ENCODE measurements around the gene PRR36.
"Not testable (repeated sequence)": the region's sequence is repeated elsewhere in the genome, so short reads cannot be mapped to it uniquely, and the experiment has no call there.

The PRR36 gene

DNA sequence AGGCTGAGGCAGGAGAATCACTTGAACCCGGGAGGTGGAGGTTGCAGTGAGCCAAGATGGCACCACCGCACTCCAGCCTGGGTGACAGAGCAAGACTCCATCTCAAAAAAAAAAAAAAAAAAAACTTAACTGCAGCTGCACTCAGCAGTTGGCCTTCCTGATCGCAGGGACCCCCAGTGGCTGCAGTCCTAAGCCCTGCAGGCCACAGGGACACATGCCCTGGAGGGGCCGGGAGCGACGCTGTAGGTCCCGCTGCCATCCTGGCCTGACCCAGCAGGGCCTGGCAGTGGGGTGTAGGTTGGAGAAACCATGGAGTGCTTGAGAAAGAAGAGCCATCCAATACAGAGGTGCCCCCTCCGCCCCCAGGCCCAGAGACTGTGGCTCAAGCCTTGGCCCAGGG is 15.1 kb downstream of the PRR36 start:
- H3K27ac ChIP-seq (ENCODE audit: insufficient read depth, low read length, poor library complexity, severe bottlenecking); H3K9me3 ChIP-seq (ENCODE audit: control insufficient read depth, low read length); H3K4me3 ChIP-seq (ENCODE audit: insufficient read depth, low read depth, low read length, poor library complexity, severe bottlenecking); H3K36me3 ChIP-seq (ENCODE audit: control insufficient read depth, insufficient read depth, low read length); DNase-seq; H3K27me3 ChIP-seq (replicated peaks; ENCODE audit: control insufficient read depth, insufficient read depth, low read length, poor library complexity, severe bottlenecking): not testable (repeated sequence)
- H3K4me1 ChIP-seq (ENCODE audit: control insufficient read depth, insufficient read depth, low read length, poor library complexity, severe bottlenecking): peaks cover 12% of the 10 kb centered on the region

GRCh38 chr19:7858109-7858770 is 15.9 kb downstream of the PRR36 start:
- no peak overlapping the region for H3K27ac ChIP-seq (ENCODE audit: insufficient read depth, low read length, poor library complexity, severe bottlenecking)

GRCh38 chr19:7857727-7858108 is 16.5 kb downstream of the PRR36 start:
- no peak for DNase-seq
- peaks cover 18% of the 10 kb centered on the region for H3K4me1 ChIP-seq (ENCODE audit: control insufficient read depth, insufficient read depth, low read length, poor library complexity, severe bottlenecking)

More at GRCh38 chr19:7858109-7858770, 15.9 kb downstream of the PRR36 start:
- Histone ChIP-seq H3K4me3 (ENCODE audit: insufficient read depth, low read depth, low read length, poor library complexity, severe bottlenecking) (no peak overlapping the region), H3K27me3 (replicated peaks; ENCODE audit: control insufficient read depth, insufficient read depth, low read length, poor library complexity, severe bottlenecking) (no peaks in the 10 kb centered on the region), H3K9me3 (ENCODE audit: control insufficient read depth, low read length) (no peaks in the 10 kb centered on the region), H3K4me1 (ENCODE audit: control insufficient read depth, insufficient read depth, low read length, poor library complexity, severe bottlenecking) (peaks cover 16% of the 10 kb centered on the region), H3K36me3 (ENCODE audit: control insufficient read depth, insufficient read depth, low read length) (no peaks in the 10 kb centered on the region)
- no peak for DNase-seq

GRCh38 chr19:7856679-7857663 is 17.2 kb downstream of the PRR36 start:
- no peak overlapping the region for H3K27ac ChIP-seq (ENCODE audit: insufficient read depth, low read length, poor library complexity, severe bottlenecking)
- H3K36me3 ChIP-seq (ENCODE audit: control insufficient read depth, insufficient read depth, low read length): no peaks in the 10 kb centered on the region
- no peak overlapping the region for H3K4me3 ChIP-seq (ENCODE audit: insufficient read depth, low read depth, low read length, poor library complexity, severe bottlenecking)
- no peak for DNase-seq
- no peaks in the 10 kb centered on the region for H3K9me3 ChIP-seq (ENCODE audit: control insufficient read depth, low read length)
- H3K4me1 ChIP-seq (ENCODE audit: control insufficient read depth, insufficient read depth, low read length, poor library complexity, severe bottlenecking): peaks cover 13% of the 10 kb centered on the region
- no peaks in the 10 kb centered on the region for H3K27me3 ChIP-seq (replicated peaks; ENCODE audit: control insufficient read depth, insufficient read depth, low read length, poor library complexity, severe bottlenecking)

More at GRCh38 chr19:7857727-7858108, 16.5 kb downstream of the PRR36 start:
- no peaks in the 10 kb centered on the region for H3K27me3 ChIP-seq (replicated peaks; ENCODE audit: control insufficient read depth, insufficient read depth, low read length, poor library complexity, severe bottlenecking)
- no peaks in the 10 kb centered on the region for H3K9me3 ChIP-seq (ENCODE audit: control insufficient read depth, low read length)
- H3K4me3 ChIP-seq (ENCODE audit: insufficient read depth, low read depth, low read length, poor library complexity, severe bottlenecking): no peak overlapping the region
- H3K27ac ChIP-seq (ENCODE audit: insufficient read depth, low read length, poor library complexity, severe bottlenecking): no peak overlapping the region
- H3K36me3 ChIP-seq (ENCODE audit: control insufficient read depth, insufficient read depth, low read length): no peaks in the 10 kb centered on the region

GRCh38 chr19:7856109-7856591 is 18.0 kb downstream of the PRR36 start:
- Histone ChIP-seq H3K4me3 (ENCODE audit: insufficient read depth, low read depth, low read length, poor library complexity, severe bottlenecking) (no peak overlapping the region), H3K27me3 (replicated peaks; ENCODE audit: control insufficient read depth, insufficient read depth, low read length, poor library complexity, severe bottlenecking) (no peaks in the 10 kb centered on the region), H3K9me3 (ENCODE audit: control insufficient read depth, low read length) (no peaks in the 10 kb centered on the region), H3K4me1 (ENCODE audit: control insufficient read depth, insufficient read depth, low read length, poor library complexity, severe bottlenecking) (peaks cover 6% of the 10 kb centered on the region), H3K27ac (ENCODE audit: insufficient read depth, low read length, poor library complexity, severe bottlenecking) (no peak overlapping the region), H3K36me3 (ENCODE audit: control insufficient read depth, insufficient read depth, low read length) (no peaks in the 10 kb centered on the region)
- DNase-seq: no peak

DNA sequence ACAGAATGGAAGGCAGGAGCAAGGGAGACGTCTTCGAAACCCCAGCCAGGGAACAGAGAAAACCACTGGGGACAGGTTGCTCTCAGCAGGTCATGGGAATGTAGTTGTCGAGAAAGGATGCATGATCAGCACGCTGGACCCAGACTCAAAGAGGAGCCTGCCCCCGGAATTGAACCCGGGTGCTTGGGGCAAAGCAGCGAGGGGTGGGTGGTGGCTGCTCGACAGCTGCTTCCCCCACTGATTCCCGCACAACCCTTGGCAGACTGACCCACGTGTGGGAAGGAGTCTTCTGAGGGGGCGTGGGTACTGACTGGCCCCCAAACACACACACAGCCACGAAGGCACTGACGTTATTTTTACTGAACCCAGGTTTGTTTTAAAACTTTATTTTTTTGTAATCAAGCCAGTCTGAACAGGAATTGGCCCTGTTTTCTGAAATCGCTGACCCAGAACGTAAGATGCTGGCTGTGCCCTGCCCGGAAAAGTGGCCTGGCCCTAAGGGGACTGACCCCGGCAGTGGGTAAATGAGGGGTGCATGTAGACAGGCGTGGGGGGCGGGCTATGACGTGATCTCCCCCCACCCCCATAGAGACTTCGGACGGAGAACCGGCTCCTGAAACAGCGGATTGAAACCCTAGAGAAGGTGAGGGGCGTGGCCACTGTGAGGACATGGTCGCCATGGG is 18.6 kb downstream of the PRR36 start:
- Histone ChIP-seq H3K27ac (ENCODE audit: insufficient read depth, low read length, poor library complexity, severe bottlenecking) (no peak overlapping the region), H3K4me3 (ENCODE audit: insufficient read depth, low read depth, low read length, poor library complexity, severe bottlenecking) (no peak overlapping the region), H3K27me3 (replicated peaks; ENCODE audit: control insufficient read depth, insufficient read depth, low read length, poor library complexity, severe bottlenecking) (no peaks in the 10 kb centered on the region), H3K4me1 (ENCODE audit: control insufficient read depth, insufficient read depth, low read length, poor library complexity, severe bottlenecking) (peaks cover 6% of the 10 kb centered on the region), H3K9me3 (ENCODE audit: control insufficient read depth, low read length) (no peaks in the 10 kb centered on the region), H3K36me3 (ENCODE audit: control insufficient read depth, insufficient read depth, low read length) (no peaks in the 10 kb centered on the region)
- DNase-seq: no peak

- H3K36me3 ChIP-seq (ENCODE audit: control insufficient read depth, insufficient read depth, low read length): no peaks in the 10 kb centered on the region
- H3K9me3 ChIP-seq (ENCODE audit: control insufficient read depth, low read length): no peaks in the 10 kb centered on the region
- peaks cover 6% of the 10 kb centered on the region for H3K4me1 ChIP-seq (ENCODE audit: control insufficient read depth, insufficient read depth, low read length, poor library complexity, severe bottlenecking)
- no peak overlapping the region for H3K27ac ChIP-seq (ENCODE audit: insufficient read depth, low read length, poor library complexity, severe bottlenecking)
- no peaks in the 10 kb centered on the region for H3K27me3 ChIP-seq (replicated peaks; ENCODE audit: control insufficient read depth, insufficient read depth, low read length, poor library complexity, severe bottlenecking)
- DNase-seq: no peak
- no peak overlapping the region for H3K4me3 ChIP-seq (ENCODE audit: insufficient read depth, low read depth, low read length, poor library complexity, severe bottlenecking)
Measured at GRCh38 chr19:7853770-7854128, 20.4 kb downstream of the PRR36 start.

- peaks cover 6% of the 10 kb centered on the region for H3K4me1 ChIP-seq (ENCODE audit: control insufficient read depth, insufficient read depth, low read length, poor library complexity, severe bottlenecking)
- DNase-seq: peak; percentile 33 to 55 (median 45)
- no peak overlapping the region for H3K27ac ChIP-seq (ENCODE audit: insufficient read depth, low read length, poor library complexity, severe bottlenecking)
Measured at GRCh38 chr19:7852851-7853769, 21.1 kb downstream of the PRR36 start.

More at GRCh38 chr19:7852851-7853769, 21.1 kb downstream of the PRR36 start:
- H3K4me3 ChIP-seq (ENCODE audit: insufficient read depth, low read depth, low read length, poor library complexity, severe bottlenecking): no peak overlapping the region
- H3K9me3 ChIP-seq (ENCODE audit: control insufficient read depth, low read length): no peaks in the 10 kb centered on the region
- H3K27me3 ChIP-seq (replicated peaks; ENCODE audit: control insufficient read depth, insufficient read depth, low read length, poor library complexity, severe bottlenecking): no peaks in the 10 kb centered on the region
- no peaks in the 10 kb centered on the region for H3K36me3 ChIP-seq (ENCODE audit: control insufficient read depth, insufficient read depth, low read length)

All from effector memory CD4-positive, alpha-beta T cell (primary cell).